Umbilical cord (tissue), 2 donors: ENCODE measurements around the gene CCDC92. TPM values are rescaled to one million over a fixed set of nuclear protein-coding genes. Genes with fewer than 3 reads are reported as not detected.

Experiments
- DNase-seq: peaks from one replicate; pipeline ENCODE4 v3.0.0-alpha.2; 2015; ENCODE audit warnings: low spot score
- total RNA-seq: library from RNA; depleted of rRNA; stranded (reverse); fragments of >200 nt; gene quantifications from one replicate; pipeline ENCODE4 v1.2.3, GENCODE V29; 2014; ENCODE audit warnings: low replicate concordance; ENCODE audit not compliant: insufficient read depth

The CCDC92 gene
- total RNA-seq, 1 donor from 2014 or later, result 7.2 TPM

DNA sequence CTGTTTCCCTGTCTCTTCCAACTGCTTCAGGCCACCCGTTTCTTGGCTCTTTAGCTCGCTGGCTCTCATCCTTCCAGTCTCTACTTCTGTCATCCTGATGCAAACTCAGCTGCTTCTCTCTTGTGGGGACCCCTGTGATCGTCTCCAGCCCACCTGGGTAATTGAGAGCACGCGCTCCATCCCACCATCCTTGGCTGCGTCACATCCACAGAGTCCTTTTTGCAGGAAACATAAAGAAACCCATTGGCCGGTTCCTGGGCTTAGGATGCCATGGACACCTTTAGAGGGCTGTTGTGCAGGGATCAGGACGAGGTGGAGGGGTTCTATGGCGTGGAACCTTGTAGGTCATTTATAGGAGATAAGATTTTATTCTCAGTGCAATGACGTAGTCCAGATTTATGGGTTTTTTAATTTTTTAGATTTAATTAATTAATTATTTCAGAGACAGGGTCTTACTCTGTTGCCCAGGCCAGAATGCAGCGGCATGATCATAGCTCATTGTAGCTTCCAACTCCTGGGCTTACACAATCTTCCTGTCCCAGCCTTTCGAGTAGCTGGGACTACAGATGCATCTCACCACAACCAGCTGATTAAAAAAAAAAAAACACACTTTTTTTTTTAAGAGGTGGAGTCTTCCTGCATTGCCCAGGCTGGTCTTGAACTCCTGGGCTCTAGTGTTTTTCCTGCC lies 82.6 kb downstream of the CCDC92 start:
- no peak for DNase-seq

DNA sequence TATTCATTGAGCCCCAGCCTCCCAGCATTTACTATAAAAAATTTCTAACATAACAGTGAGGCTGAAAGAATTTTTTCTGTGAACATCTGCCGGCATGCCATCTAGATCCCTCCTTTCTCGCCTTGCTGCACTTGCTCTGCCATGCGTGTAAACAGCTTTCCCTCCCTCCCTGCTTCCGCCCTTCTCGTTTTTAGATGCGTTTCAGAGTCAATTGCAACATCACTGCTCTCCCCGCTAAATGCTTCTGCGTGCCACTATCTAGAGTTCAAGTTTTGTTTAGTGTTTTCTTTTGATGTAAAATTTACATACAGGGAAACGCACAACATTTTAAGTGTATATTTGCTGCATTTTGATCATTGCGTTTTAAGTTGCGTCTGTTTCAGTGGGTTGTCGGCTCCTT lies 83.6 kb downstream of the CCDC92 start:
- DNase-seq, result no peak

DNA sequence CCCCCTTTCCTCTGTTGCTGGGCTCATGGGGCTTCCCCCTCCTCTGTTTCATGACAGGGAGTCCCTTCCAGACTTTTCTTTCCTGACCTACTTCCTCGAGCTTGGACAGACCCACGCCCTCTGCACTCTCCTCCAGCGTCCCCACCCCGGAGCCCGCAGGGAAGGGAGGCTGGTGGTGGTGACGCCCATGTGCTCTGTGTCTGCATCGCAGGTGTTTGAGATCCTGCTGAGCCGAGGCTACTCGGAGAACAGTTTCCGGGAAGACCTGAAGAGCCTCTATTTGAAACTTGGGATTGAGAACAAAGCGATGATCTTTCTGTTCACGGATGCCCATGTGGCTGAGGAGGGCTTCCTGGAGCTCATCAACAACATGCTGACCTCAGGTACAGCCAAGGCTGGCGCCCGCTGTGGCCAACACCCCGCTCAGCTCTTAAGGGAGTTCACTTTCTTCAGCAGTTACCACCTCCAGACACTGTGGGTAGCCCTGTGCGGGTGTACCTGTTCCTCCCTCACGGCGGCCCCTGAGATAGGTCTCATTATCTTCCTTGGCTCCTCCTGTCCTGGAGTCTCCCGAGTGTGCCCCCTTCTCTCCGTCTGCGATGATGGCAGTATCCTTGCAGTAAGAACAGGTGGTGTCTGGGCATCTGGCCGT lies 85.6 kb downstream of the CCDC92 start:
- no peak for DNase-seq

DNA sequence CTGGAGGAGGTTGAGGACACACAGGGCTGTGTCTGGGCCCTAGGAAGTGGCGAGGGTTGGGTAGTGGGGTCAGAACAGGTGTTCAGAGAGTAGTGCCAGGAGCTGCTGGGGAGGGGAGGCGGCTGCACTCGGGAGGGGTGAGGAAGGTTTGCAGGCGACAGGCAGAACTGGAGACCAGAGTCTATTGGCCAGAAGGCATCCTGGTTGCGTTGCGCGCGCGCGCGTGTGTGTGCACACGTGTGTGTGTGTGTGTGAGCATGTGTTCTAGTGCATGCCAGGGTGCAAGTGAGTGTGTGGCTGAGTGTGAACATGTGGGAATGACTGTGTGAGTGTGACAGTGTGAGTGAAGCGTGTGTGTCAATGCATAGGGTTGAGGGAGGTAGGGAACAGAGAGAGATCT lies 86.4 kb downstream of the CCDC92 start:
- DNase-seq, result no peak

Other genes with a start within 250 kb of the CCDC92 start
- gene DNAH10, start 210.5 kb downstream of the CCDC92 start, total RNA-seq, result 0.72 TPM
- gene ZNF664, start 384 bp upstream of the CCDC92 start, total RNA-seq, result 28.6 TPM